PFSK-1 (cell line): ENCODE measurements around the gene KRT81.

ENCODE experiments used
- POLR2AphosphoS5 ChIP-seq: IDR thresholded peaks from 2 replicates; pipeline ENCODE4 v1.6.1; 2012; ENCODE audit warnings: low read depth, mild to moderate bottlenecking, control low read depth, low read length, moderate library complexity
- SIN3A ChIP-seq: IDR thresholded peaks from 2 replicates; pipeline ENCODE4 v1.6.1; 2012; ENCODE audit warnings: mild to moderate bottlenecking, low read length, moderate library complexity, borderline replicate concordance; ENCODE audit not compliant: insufficient read depth
- TAF1 ChIP-seq: IDR thresholded peaks from 2 replicates; pipeline ENCODE4 v1.6.1; 2012; ENCODE audit warnings: low read length, control low read depth, borderline replicate concordance; ENCODE audit not compliant: insufficient read depth
- TF ChIP-seq, protein P1 (sequence below), 2 experiments: IDR thresholded peaks; 2 replicates each; pipeline versions ENCODE4 v1.6.1 to v1.8.0; 2011 to 2012; ENCODE audit warnings: low read depth in 2 of 2, low read length in 2 of 2, control low read depth in 1 of 2, inconsistent platforms in 1 of 2, mild to moderate bottlenecking in 1 of 2, moderate library complexity in 1 of 2; ENCODE audit not compliant: insufficient read depth in 1 of 2

DNA sequence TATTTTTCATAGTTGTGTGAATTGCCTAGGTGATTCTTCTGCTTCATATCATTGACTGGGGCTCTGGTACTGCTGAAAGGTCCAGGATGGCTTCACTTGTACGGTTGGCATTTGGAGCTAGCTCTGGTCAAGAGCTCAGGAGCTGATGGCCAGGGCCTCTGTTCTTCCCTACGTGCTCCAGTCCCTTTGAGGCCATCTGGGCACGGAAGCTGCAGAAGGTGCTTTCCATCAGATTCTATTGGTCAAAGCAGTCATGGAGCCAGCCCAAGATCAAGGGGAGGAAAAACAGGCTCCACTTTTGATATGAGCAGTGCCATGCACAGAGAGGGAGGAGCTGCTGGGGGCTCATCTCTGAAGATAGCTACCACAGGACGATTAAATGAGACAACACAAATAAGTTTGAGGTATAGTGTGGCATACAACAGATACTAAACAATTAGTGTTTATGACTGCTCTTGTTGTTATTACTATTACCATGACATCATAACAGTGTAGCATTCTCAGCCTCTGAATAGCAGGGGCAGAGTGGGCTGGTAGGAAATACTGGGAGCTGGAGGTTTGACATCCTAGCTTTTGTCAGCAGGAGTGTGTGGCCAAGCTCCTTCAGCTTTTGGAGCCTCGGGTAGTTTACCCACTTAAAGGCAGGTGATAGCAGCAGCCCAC, 19.4 kb upstream of the KRT81 start:
- TF ChIP-seq TAF1 (no peak), POLR2AphosphoS5 (no peak), SIN3A (no peak)
- TF ChIP-seq, protein P1, sequence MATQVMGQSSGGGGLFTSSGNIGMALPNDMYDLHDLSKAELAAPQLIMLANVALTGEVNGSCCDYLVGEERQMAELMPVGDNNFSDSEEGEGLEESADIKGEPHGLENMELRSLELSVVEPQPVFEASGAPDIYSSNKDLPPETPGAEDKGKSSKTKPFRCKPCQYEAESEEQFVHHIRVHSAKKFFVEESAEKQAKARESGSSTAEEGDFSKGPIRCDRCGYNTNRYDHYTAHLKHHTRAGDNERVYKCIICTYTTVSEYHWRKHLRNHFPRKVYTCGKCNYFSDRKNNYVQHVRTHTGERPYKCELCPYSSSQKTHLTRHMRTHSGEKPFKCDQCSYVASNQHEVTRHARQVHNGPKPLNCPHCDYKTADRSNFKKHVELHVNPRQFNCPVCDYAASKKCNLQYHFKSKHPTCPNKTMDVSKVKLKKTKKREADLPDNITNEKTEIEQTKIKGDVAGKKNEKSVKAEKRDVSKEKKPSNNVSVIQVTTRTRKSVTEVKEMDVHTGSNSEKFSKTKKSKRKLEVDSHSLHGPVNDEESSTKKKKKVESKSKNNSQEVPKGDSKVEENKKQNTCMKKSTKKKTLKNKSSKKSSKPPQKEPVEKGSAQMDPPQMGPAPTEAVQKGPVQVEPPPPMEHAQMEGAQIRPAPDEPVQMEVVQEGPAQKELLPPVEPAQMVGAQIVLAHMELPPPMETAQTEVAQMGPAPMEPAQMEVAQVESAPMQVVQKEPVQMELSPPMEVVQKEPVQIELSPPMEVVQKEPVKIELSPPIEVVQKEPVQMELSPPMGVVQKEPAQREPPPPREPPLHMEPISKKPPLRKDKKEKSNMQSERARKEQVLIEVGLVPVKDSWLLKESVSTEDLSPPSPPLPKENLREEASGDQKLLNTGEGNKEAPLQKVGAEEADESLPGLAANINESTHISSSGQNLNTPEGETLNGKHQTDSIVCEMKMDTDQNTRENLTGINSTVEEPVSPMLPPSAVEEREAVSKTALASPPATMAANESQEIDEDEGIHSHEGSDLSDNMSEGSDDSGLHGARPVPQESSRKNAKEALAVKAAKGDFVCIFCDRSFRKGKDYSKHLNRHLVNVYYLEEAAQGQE (IDR thresholded peaks at IDR 0.05; ENCODE audit: insufficient read depth in 1 of 2, low read depth in 2 of 2, low read length in 2 of 2): no peak
